Thoracic aorta (tissue), 2 donors: ENCODE measurements around the gene ITGAE. TPM values are rescaled to one million over a fixed set of nuclear protein-coding genes. Genes with fewer than 3 reads are reported as not detected.

Source experiments
- ATAC-seq: fragments of 150-250 bp; one replicate; pipeline ENCODE4 v1.8.0; 2017; ENCODE audit warnings: low read depth; ENCODE audit not compliant: insufficient number of reproducible peaks, low FRiP score
- DNase-seq: peaks from one replicate; pipeline ENCODE4 v3.0.0-alpha.2; 2020; ENCODE audit warnings: low spot score
- H3K27ac ChIP-seq, 2 donors: fragments of 200-600 bp; sonication (generic); 1 replicate in 1 of 2; 2 replicates in 1 of 2; pipeline ENCODE4 v1.5.1; 2016; ENCODE audit warnings: mild to moderate bottlenecking in 2 of 2, moderate library complexity in 2 of 2
- H3K27me3 ChIP-seq: fragments of 200-600 bp; sonication (generic); replicated peaks from 2 replicates; pipeline ENCODE4 v1.6.0; 2016; ENCODE audit warnings: mild to moderate bottlenecking; ENCODE audit not compliant: insufficient read depth
- H3K36me3 ChIP-seq: fragments of 200-600 bp; sonication (generic); one replicate; pipeline ENCODE4 v1.5.1; 2016
- H3K4me1 ChIP-seq, 2 donors: fragments of 200-600 bp; sonication (generic); 1 replicate in 1 of 2; 2 replicates in 1 of 2; pipeline versions ENCODE4 v1.5.1 to v1.6.0; 2016; ENCODE audit warnings: low read depth in 2 of 2, mild to moderate bottlenecking in 1 of 2; ENCODE audit not compliant: control insufficient read depth in 1 of 2
- H3K4me3 ChIP-seq: fragments of 200-600 bp; sonication (generic); 2 replicates; pipeline ENCODE4 v1.5.1; 2016; ENCODE audit warnings: mild to moderate bottlenecking
- H3K9me3 ChIP-seq: fragments of 200-600 bp; sonication (generic); 2 replicates; pipeline ENCODE4 v1.5.1; 2016
- total RNA-seq, 2 donors: library from RNA; depleted of rRNA; stranded (reverse); fragments of >200 nt; gene quantifications; one replicate each; pipeline versions ENCODE4 v1.1.0 to v1.2.3, GENCODE V29; 2016
- TF ChIP-seq, protein P1 (sequence below): fragments of 200-600 bp; sonication (generic); IDR thresholded peaks from one replicate; pipeline ENCODE4 v1.5.1; 2019; ENCODE audit warnings: antibody characterized with exemption

Gene ITGAE
- total RNA-seq, 2 donors from 2014 or later, result 4.2 to 23.4 TPM

GRCh38 chr17:3772764-3773163, 28.2 kb downstream of the ITGAE start:
- H3K9me3 ChIP-seq, result no peaks in the 10 kb centered on the region
- ATAC-seq (no peak), DNase-seq (no peak)
- no peaks in the 10 kb centered on the region for H3K27me3 ChIP-seq
- TF ChIP-seq, protein P1, sequence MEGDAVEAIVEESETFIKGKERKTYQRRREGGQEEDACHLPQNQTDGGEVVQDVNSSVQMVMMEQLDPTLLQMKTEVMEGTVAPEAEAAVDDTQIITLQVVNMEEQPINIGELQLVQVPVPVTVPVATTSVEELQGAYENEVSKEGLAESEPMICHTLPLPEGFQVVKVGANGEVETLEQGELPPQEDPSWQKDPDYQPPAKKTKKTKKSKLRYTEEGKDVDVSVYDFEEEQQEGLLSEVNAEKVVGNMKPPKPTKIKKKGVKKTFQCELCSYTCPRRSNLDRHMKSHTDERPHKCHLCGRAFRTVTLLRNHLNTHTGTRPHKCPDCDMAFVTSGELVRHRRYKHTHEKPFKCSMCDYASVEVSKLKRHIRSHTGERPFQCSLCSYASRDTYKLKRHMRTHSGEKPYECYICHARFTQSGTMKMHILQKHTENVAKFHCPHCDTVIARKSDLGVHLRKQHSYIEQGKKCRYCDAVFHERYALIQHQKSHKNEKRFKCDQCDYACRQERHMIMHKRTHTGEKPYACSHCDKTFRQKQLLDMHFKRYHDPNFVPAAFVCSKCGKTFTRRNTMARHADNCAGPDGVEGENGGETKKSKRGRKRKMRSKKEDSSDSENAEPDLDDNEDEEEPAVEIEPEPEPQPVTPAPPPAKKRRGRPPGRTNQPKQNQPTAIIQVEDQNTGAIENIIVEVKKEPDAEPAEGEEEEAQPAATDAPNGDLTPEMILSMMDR, result no peak
- no peak overlapping the region for H3K4me3 ChIP-seq
- no peaks in the 10 kb centered on the region for H3K36me3 ChIP-seq
- H3K27ac ChIP-seq, result no peak overlapping the region
- H3K4me1 ChIP-seq, result no peaks in the 10 kb centered on the region

- Histone ChIP-seq H3K27ac (no peak overlapping the region), H3K27me3 (no peaks in the 10 kb centered on the region), H3K4me1 (no peaks in the 10 kb centered on the region), H3K36me3 (no peaks in the 10 kb centered on the region), H3K4me3 (no peak overlapping the region), H3K9me3 (no peaks in the 10 kb centered on the region)
- ATAC-seq (no peak), DNase-seq (no peak)
- TF ChIP-seq, protein P1, result no peak
Observed at GRCh38 chr17:3771140-3771539, 29.8 kb downstream of the ITGAE start.

GRCh38 chr17:3770466-3770865, 30.5 kb downstream of the ITGAE start:
- ATAC-seq, result no peak
- TF ChIP-seq, protein P1, result no peak

DNA sequence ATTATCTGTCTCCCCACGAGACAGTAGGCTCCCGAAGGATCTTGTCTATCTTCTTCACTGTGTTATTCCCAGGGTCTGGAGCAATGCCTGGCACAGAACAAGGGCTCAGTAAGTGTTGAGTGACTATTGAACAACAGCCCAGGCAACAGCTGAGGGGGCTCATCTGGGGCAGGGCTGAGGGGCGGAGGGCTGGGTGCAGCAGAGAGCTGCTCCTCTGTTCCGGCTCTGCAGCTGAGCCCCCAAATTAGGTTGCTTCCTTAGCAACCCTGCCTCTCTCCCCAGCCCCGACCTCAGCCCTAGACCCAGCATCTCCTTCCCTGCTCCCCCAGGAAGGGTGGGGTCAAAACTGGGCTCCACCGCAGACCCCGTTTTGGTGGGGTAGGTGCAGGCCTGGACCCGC, 32.2 kb downstream of the ITGAE start:
- no peak overlapping the region for H3K27ac ChIP-seq
- H3K9me3 ChIP-seq, result no peaks in the 10 kb centered on the region
- DNase-seq (no peak), ATAC-seq (no peak)
- TF ChIP-seq, protein P1, result no peak
- no peak overlapping the region for H3K4me3 ChIP-seq
- no peaks in the 10 kb centered on the region for H3K36me3 ChIP-seq
- H3K27me3 ChIP-seq, result no peaks in the 10 kb centered on the region
- H3K4me1 ChIP-seq, result no peaks in the 10 kb centered on the region

More at GRCh38 chr17:3770466-3770865, 30.5 kb downstream of the ITGAE start:
- H3K4me3 ChIP-seq, result no peak overlapping the region
- no peaks in the 10 kb centered on the region for H3K36me3 ChIP-seq
- H3K9me3 ChIP-seq, result no peaks in the 10 kb centered on the region
- no peak overlapping the region for H3K27ac ChIP-seq
- H3K4me1 ChIP-seq, result no peaks in the 10 kb centered on the region
- DNase-seq, result no peak
- H3K27me3 ChIP-seq, result no peaks in the 10 kb centered on the region

DNA sequence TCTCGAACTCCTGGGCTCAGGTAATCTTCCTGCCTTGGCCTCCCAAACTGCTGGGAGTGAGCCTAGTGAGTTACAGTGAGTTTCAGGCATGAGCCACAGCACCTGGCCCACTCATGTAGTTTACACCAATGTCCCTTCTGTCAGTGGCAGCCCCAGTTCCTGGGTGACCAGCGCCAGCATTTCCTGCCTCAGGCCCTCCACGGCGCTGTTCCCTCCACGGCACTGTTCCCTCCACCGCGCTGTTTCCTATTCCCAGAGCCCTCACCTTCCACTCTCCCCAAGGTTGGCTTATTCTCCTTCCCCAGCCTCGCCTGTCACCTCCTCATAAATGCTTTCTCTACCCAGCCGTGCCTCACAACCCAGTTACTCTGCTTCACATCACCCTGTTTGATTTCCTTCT, 32.6 kb downstream of the ITGAE start:
- H3K9me3 ChIP-seq, result no peaks in the 10 kb centered on the region
- no peak overlapping the region for H3K4me3 ChIP-seq
- H3K36me3 ChIP-seq, result no peaks in the 10 kb centered on the region
- no peak for ATAC-seq
- H3K27ac ChIP-seq, result no peak overlapping the region
- no peaks in the 10 kb centered on the region for H3K27me3 ChIP-seq
- no peaks in the 10 kb centered on the region for H3K4me1 ChIP-seq
- TF ChIP-seq, protein P1, result no peak
- DNase-seq, result no peak
